ENCODE results near the gene ZBTB20. TPM values are rescaled to one million over a fixed set of nuclear protein-coding genes. Genes with fewer than 3 reads are reported as not detected.

The ZBTB20 gene
- total and polyA plus RNA-seq, 2 donors from 2014 or later: 0.99 to 142 TPM

- Histone ChIP-seq H3K36me3 (ENCODE audit: control insufficient read depth in 2 of 3, insufficient read depth in 3 of 3, low read length in 3 of 3) (no peaks in the 10 kb centered on the region), H3K4me1 (ENCODE audit: control insufficient read depth in 2 of 3, insufficient read depth in 2 of 3, low read depth in 1 of 3, low read length in 3 of 3) (peaks cover 0 to 15% (median 5%) of the 10 kb centered on the region in 3 donors), H3K27me3 (ENCODE audit: control insufficient read depth, insufficient read depth, low read length) (no peaks in the 10 kb centered on the region), H3K9ac (ENCODE audit: low read length in 3 of 3) (no peak overlapping the region), H3K27ac (ENCODE audit: low read depth in 2 of 2, low read length in 2 of 2) (no peak overlapping the region), H3K4me3 (ENCODE audit: low read length in 3 of 3) (no peak overlapping the region), H3K9me3 (ENCODE audit: control insufficient read depth in 2 of 3, insufficient read depth in 1 of 3, low read length in 3 of 3) (no peaks in the 10 kb centered on the region)
- TF ChIP-seq, protein P1, sequence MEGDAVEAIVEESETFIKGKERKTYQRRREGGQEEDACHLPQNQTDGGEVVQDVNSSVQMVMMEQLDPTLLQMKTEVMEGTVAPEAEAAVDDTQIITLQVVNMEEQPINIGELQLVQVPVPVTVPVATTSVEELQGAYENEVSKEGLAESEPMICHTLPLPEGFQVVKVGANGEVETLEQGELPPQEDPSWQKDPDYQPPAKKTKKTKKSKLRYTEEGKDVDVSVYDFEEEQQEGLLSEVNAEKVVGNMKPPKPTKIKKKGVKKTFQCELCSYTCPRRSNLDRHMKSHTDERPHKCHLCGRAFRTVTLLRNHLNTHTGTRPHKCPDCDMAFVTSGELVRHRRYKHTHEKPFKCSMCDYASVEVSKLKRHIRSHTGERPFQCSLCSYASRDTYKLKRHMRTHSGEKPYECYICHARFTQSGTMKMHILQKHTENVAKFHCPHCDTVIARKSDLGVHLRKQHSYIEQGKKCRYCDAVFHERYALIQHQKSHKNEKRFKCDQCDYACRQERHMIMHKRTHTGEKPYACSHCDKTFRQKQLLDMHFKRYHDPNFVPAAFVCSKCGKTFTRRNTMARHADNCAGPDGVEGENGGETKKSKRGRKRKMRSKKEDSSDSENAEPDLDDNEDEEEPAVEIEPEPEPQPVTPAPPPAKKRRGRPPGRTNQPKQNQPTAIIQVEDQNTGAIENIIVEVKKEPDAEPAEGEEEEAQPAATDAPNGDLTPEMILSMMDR (IDR thresholded peaks at IDR 0.05; ENCODE audit: borderline replicate concordance, extremely low read depth, insufficient read depth): no peak
- FAIRE-seq: no peak
- intact Hi-C loops (cut with DNase I): no loop called here
- DNase-seq: no peak
Observed at GRCh38 chr3:114420072-114420471, 727.0 kb downstream of the ZBTB20 start.

DNA sequence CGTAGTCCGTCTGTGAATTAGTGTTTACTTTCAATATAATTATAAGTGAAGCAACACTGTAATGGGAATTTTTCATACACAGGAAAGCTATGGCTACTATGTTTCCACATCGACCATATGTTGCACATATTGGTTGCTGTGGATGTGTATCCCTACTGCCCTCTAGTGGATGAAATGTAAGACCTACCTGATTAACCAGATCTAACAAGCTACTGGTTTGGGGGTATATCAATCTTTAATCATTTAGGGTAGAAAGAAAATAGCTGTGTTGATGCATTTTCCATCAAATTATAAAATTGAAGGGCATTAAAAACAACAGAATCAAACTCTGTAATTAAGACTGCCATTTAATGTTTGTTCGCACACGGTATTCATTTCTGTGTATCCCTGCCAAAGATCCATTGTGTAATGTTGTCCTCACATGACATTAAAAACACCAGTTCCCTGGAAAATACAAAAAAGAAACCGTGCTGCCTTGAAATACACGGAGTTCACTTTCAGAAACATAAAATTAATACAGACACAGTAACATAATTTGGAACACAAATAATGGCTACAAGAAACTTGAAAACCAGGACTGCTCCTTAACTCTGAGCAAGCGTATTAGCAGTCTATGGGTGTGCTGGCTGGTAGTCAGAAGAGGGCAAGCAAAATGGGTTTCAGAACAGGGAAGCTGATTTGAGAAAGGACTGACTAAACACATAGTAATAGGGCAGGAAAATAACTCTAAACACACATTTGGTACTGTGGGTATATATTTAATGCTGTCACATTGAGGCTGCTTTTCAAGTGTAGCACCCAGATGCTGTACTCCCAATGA, 728.2 kb downstream of the ZBTB20 start:
- Histone ChIP-seq H3K36me3 (ENCODE audit: control insufficient read depth in 2 of 3, insufficient read depth in 3 of 3, low read length in 3 of 3) (no peaks in the 10 kb centered on the region), H3K9ac (ENCODE audit: low read length in 3 of 3) (no peak overlapping the region), H3K9me3 (ENCODE audit: control insufficient read depth in 2 of 3, insufficient read depth in 1 of 3, low read length in 3 of 3) (no peaks in the 10 kb centered on the region), H3K27ac (ENCODE audit: low read depth in 2 of 2, low read length in 2 of 2) (peak overlapping the region in 1 of 2 donors; percentile 26), H3K27me3 (ENCODE audit: control insufficient read depth, insufficient read depth, low read length) (no peaks in the 10 kb centered on the region), H3K4me3 (ENCODE audit: low read length in 3 of 3) (peak overlapping the region in 2 of 3 donors; percentile 33 to 35), H3K4me1 (ENCODE audit: control insufficient read depth in 2 of 3, insufficient read depth in 2 of 3, low read depth in 1 of 3, low read length in 3 of 3) (peaks cover 0 to 15% (median 5%) of the 10 kb centered on the region in 3 donors)
- TF ChIP-seq, protein P1 (IDR thresholded peaks at IDR 0.05; ENCODE audit: borderline replicate concordance, extremely low read depth, insufficient read depth): peak; percentile 62
- peak; percentile 87 for FAIRE-seq
- intact Hi-C loops (cut with DNase I): no loop called here
- DNase-seq: peak in 2 of 5 donors; percentile 72 to 87

GRCh38 chr3:114418107-114418506, 729.0 kb downstream of the ZBTB20 start:
- TF ChIP-seq, protein P1 (IDR thresholded peaks at IDR 0.05; ENCODE audit: borderline replicate concordance, extremely low read depth, insufficient read depth): no peak
- Histone ChIP-seq H3K27ac (ENCODE audit: low read depth in 2 of 2, low read length in 2 of 2) (no peak overlapping the region), H3K4me1 (ENCODE audit: control insufficient read depth in 2 of 3, insufficient read depth in 2 of 3, low read depth in 1 of 3, low read length in 3 of 3) (peaks cover 0 to 15% (median 5%) of the 10 kb centered on the region in 3 donors), H3K4me3 (ENCODE audit: low read length in 3 of 3) (no peak overlapping the region), H3K27me3 (ENCODE audit: control insufficient read depth, insufficient read depth, low read length) (no peaks in the 10 kb centered on the region), H3K9ac (ENCODE audit: low read length in 3 of 3) (no peak overlapping the region), H3K36me3 (ENCODE audit: control insufficient read depth in 2 of 3, insufficient read depth in 3 of 3, low read length in 3 of 3) (no peaks in the 10 kb centered on the region), H3K9me3 (ENCODE audit: control insufficient read depth in 2 of 3, insufficient read depth in 1 of 3, low read length in 3 of 3) (no peaks in the 10 kb centered on the region)
- DNase-seq: no peak
- FAIRE-seq: no peak
- intact Hi-C loops (cut with DNase I): no loop called here

All from kidney (tissue), 14 donors.